Stimulated activated CD4-positive, alpha-beta T cell treated with anti-CD3 and anti-CD28 coated beads, Interleukin-2, amount 100 ng/mL, for 48 hours (primary cell): ENCODE results near the gene PHKB.
A peak's percentile ranks its signal among the peaks of the same experiment; 100 is the strongest.

Experiments used
- DNase-seq, 2 donors: peaks; one replicate each; pipeline ENCODE4 v3.0.0-alpha.2; 2020

The PHKB gene

GRCh38 chr16:47695756-47696155 lies 234.6 kb downstream of the PHKB start:
- DNase-seq = no peak

GRCh38 chr16:47697826-47698225 lies 236.7 kb downstream of the PHKB start:
- no peak for DNase-seq

DNA sequence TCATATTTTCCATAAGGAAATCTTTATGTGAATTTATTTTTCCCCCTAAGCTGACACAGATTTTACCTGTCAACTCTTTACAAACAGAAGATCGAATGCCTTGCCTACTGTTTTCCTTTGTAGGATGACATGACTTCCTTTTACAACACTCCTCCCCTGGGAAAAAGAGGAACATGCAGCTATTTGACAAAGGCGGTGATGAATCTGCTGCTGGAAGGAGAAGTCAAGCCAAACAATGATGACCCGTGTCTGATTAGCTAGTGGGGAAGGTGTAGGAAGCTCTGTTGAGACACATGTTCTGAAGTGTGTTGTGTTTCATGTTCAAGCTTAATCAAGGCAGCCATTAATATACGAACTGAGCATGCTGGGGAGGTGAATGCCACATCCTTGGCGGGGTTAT lies 238.0 kb downstream of the PHKB start:
- no peak for DNase-seq

GRCh38 chr16:47700857-47701587 lies 239.9 kb downstream of the PHKB start:
- no peak for DNase-seq

DNA sequence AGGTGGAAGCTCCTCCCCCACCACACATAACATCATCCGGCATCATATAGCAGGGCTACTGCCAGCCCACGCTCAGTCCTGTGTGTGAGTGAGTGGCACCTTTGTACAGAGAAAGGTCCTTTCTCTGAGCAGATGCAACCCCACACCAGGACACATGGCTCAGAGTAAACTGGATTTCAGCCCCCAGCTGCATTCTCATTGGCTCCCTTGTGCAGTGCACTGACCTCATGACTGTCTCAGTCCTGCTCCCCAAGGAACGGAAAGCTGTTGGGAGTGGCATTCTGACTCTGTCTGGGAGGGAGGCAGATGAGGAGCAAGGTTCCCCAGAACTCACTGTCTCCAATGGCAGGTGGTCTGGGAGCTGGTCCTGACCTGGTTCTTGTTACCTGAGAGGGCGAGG lies 244.1 kb downstream of the PHKB start:
- DNase-seq = no peak

- no peak for DNase-seq
Measured at GRCh38 chr16:47711809-47712208, 250.7 kb downstream of the PHKB start.

DNA sequence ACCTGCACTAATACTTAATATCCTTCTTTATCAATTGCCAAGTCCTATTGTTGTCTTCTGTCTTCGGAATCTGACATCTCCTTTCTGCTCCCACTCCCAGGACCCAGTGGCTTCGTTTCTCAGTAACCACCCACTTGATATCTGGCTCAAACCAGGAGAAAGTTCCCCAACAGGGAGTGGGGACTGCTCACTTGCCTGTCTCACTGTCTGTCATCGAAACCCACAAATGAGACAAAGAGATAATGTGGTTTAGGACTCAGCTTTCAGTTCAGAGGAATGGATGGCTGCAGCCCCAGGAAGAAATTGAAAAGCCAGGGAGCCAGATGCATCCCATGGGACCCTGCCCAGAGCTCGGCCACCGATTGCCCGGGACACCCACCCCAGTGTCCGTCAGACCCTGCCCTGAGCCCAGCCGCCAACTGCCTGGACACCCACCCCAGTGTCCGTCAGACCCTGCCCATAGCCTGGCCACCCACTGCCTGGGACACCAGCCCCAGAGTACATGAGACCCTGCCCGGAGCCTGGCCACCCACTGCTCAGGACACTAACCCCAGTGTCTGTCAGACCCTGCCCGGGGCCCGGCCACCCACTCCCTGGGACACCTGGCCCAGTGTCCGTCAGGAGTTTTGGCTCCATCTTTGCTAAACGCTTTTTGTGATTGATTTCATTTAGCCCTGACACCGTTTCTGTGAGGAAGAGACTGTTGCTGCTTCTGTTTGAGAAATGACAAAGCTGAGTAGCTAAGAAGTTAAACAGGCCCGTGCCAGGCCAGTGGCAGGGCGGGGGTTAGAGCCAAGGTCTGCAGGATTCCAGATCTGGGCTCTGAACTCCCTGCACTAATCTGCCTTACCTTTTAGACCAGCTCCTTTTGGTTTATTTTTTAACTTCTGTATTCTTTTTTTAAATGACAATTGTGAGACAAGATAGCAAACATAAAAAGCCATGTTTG lies 251.4 kb downstream of the PHKB start:
- DNase-seq = no peak

- DNase-seq = peak in 1 of 2 donors; percentile 3
Measured at GRCh38 chr16:47713225-47713595, 252.1 kb downstream of the PHKB start.

- no peak for DNase-seq
Measured at GRCh38 chr16:47715442-47716083, 254.4 kb downstream of the PHKB start.

DNA sequence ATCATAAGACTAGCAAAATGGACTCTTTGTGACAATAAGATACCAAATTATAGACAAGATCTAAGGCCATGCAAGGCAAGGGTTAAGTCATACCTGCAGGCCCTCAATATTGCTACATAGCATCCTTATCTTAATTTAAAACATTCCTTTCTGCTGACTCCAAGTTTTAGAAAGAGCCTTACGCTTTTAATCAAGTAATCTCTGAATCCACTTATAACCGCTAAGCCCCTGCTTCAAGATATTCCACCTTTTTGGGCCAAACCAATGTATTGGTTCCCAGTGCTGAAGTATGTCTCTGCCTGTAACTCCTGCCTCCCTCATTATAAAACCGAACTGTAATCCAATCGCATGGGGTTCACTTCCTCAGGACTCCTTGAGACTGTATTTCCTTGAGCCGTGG lies 255.4 kb downstream of the PHKB start:
- DNase-seq = no peak

DNA sequence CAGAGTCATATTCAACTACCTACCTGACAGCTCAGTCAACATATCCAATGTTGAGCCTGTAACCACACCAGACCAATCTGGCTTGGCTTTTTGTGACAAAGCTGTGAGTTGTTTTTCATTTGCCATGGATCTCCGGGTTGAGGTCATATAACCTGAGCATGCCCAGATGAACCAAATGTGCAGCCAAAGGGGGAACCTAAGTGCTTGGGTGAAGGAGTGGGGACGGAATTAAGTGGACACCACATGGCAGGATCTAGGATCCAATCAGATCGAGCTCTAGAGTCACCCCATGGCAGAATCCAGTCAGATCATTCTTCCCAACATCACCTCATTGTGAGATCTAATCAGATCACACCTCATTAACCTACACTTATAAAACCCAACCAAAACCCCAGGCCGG lies 258.6 kb downstream of the PHKB start:
- DNase-seq = no peak

DNA sequence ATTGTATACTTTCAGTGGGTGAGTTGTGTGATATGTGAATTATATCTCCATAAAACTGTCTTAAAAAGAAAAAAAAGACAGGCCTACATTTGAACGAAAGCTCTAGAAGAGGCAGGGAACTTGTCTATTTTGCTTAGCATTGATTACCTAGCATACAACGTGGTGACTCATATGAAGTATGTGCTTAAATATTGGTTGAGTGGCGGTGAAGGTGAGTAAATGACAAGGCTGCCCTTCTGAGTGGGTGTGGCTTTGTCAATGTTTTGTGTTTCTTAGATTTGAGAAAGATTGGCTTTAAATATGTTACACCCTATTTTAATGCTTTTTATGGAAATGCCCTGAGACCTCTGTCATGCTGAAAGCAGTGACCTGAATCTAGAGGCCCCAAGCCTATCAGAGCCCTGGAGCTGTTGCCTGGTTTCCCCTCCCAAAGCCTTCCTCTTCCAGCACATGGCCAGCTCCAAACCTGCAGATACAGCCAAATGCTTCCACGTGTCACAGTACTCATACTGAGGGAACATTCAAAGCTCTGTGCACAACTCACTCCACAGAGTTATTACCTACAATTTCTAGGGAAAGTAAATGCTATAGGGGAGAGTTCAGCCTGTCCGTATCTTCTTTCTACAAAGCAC lies 260.0 kb downstream of the PHKB start:
- DNase-seq = no peak

GRCh38 chr16:47722046-47722445 lies 260.9 kb downstream of the PHKB start:
- DNase-seq = no peak

GRCh38 chr16:47724115-47724785 lies 263.1 kb downstream of the PHKB start:
- DNase-seq = no peak

DNA sequence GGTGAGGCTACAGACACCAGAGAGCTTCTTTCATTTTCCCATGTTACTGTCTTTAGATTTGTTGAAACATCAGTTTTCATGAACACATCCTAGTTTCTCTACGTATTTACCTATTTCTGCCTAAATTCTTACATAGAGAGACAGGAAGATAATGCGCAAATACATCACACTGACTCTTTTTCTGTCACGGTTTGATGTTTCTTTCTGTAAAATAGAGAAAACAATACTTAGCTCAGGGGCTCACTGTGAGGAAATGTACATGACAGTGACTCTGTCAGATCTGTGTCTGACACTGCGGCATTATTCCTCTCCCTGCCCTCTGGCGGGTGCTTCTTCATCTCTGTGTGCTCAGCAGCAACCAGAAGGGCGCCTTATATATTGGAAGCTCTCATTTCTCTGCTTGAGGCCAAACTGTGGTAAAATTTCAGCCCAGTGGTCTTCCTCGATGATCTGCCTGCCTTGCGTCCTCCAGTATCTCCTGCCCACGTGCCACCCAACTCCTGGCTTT lies 264.1 kb downstream of the PHKB start:
- no peak for DNase-seq

DNA sequence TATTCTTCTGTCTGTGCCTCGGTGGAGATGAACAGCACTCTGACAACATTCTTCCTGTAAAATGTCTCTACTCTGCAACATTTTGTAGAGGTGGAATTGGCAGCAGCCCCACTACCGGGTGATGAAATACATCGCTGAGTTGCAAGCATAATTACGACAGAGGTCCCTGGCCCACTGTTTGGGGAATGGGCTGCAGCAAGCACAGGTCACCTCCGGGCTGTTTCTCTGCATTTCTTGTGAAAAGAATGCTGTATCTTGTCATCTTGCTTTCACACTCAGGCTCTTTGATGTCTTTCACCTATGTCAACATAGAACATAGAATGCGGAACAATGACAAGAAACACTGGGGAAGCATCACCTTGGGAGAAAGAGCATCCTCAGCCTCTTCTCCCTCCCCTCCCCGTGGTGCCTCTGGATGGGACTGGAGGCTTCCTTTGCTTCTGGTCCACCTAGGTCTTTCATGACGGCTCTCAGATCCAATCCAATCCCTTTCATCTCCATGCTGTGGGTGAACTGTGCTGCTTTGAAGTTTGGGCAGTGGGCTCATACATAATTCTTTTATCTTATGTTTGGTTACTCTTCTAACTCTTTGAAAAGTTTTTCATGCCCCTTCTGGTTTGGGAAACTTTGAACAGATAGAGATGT lies 265.0 kb downstream of the PHKB start:
- DNase-seq = no peak

GRCh38 chr16:47727131-47727530 lies 266.0 kb downstream of the PHKB start:
- DNase-seq = no peak

GRCh38 chr16:47728205-47728604 lies 267.1 kb downstream of the PHKB start:
- DNase-seq = no peak

DNA sequence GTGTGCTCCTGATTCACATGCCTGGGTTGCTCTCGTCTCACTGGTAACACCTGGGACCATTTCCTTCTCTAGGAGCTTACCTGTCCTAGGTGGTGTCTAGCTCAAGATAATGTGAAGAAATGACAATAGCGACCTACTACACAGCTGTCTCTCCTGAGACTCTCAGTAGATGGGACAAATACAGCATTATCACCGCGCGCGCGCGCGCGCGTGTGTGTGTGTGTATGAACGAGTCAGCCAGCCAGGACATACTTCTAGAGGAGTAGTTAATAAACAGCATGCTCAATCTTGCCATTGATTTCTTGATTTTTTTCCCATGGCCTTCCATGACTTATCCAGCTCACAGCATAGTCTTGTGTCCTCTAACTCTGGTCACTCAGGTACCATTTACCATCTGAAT lies 268.6 kb downstream of the PHKB start:
- DNase-seq = no peak

- no peak for DNase-seq
Measured at GRCh38 chr16:47731252-47731651, 270.1 kb downstream of the PHKB start.

DNA sequence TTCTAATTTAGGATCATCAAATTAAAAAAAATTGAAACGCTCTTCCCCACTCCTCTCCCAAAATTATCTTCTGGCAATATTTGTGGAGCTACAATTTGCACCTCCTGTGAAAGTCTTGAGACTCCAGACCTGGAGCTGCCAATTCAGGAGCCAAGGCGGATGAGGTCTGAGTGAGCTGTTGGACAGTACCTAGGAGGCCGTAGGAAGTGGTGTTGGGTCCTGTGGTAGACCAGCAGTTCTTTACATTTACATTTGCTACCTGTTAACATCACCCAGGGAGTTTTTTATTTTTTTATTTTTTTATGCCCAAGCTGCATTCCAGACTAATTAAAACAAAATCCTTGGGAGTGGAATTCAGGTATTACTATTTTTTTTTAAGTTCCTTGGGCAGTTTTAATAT lies 271.0 kb downstream of the PHKB start:
- no peak for DNase-seq
